Measurements from ENCODE around the gene INAVA.

Gene INAVA

DNA sequence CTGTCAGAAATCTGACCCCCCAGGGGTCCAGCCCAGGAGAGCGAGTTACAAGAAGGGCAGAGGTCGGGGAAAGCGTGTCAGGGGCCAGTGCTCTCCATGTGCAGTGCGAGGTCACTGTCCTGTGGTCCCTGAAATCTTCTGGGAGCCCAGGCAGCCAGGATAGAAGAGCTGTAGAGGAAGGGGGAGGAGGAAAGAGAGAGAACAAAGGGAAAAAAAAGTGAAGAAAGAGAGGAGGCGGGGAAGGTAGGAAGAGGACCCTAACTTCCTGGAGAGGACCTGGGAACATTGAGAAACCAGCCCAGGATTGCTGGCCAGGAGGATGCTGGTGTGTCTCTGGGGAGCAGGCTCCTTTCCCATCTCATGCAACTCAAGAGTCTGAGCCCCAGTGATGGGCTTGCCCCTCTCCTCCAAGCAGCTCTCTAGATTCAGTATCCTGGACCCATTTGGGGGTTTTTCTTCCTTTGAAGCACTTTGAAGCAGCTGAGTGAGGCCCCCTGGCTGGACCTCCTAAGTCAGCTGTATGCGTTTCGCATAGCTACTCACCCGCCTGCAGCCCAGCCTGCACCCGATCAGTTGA, 6.8 kb upstream of the INAVA start:
- TF ChIP-seq, protein P1, sequence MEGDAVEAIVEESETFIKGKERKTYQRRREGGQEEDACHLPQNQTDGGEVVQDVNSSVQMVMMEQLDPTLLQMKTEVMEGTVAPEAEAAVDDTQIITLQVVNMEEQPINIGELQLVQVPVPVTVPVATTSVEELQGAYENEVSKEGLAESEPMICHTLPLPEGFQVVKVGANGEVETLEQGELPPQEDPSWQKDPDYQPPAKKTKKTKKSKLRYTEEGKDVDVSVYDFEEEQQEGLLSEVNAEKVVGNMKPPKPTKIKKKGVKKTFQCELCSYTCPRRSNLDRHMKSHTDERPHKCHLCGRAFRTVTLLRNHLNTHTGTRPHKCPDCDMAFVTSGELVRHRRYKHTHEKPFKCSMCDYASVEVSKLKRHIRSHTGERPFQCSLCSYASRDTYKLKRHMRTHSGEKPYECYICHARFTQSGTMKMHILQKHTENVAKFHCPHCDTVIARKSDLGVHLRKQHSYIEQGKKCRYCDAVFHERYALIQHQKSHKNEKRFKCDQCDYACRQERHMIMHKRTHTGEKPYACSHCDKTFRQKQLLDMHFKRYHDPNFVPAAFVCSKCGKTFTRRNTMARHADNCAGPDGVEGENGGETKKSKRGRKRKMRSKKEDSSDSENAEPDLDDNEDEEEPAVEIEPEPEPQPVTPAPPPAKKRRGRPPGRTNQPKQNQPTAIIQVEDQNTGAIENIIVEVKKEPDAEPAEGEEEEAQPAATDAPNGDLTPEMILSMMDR (IDR thresholded peaks at IDR 0.05; ENCODE audit: low read depth, low read length), result no peak
- DNase-seq (ENCODE audit: extremely low read depth, low read depth), result no peak

DNA sequence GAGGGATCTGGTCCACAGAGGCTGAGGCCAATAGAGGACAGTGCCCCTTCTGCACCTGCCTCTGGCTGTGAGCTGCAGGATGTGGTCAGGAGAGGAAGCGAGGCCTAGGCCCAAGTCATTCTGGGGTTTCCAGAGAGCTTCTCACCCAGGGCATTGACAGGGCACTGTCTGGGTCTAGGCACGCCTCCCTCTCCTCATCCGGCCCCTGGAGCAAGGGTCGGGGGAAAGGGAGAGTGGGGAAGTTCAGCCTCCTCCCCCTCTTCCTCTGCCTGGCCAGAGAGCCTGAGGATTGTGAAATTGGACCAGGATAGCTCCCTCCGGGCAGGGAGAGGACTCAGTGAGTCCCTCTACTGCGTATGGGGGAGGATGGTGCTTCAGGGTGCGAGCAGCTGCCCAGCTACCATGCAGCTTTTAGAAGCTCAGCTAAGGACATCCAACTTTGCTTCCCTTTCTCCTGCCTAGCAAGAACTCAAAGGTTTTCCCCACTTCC, 6.3 kb upstream of the INAVA start:
- no peak for DNase-seq (ENCODE audit: extremely low read depth, low read depth)
- TF ChIP-seq, protein P1 (IDR thresholded peaks at IDR 0.05; ENCODE audit: low read depth, low read length), result no peak

DNA sequence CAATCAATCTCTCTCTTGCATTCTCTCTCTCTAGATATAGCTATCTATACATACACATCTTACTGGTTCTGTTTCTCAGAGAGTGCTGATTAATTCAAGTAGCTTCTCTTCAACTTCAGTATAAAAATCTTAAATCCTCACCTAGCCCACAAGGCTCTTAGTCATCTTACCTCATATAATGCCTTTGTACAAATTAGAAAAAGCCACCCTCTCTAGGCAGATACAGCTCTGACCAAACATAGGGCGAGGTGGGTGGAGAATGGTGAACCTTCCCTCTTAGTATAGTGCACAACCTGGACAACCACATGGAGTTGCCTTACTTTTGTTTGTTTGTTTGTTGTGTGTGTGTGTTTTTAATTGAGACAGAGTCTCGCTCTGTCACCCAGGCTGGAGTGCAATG, 5.1 kb upstream of the INAVA start:
- no peak for DNase-seq (ENCODE audit: extremely low read depth, low read depth)
- TF ChIP-seq, protein P1 (IDR thresholded peaks at IDR 0.05; ENCODE audit: low read depth, low read length), result no peak

DNA sequence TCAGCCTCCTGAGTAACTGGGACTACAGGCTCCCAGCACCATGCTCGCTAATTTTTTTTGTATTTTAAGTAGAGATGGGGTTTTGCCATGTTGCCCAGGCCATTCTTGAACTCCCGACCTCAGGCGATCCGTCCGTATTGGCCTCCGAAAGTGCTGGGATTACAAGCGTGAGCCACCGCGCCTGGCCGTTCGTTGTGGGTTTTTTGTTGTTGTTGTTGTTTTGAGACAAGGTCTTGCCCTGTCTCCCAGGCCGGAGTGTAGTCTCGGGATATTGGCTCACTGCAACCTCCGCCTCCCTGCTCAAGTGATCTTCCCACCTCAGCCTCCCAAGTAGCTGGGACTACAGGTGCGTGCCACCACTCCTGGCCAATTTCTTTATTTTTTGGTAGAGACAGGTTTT, 4.7 kb upstream of the INAVA start:
- TF ChIP-seq, protein P1 (IDR thresholded peaks at IDR 0.05; ENCODE audit: low read depth, low read length), result no peak
- no peak for DNase-seq (ENCODE audit: extremely low read depth, low read depth)

DNA sequence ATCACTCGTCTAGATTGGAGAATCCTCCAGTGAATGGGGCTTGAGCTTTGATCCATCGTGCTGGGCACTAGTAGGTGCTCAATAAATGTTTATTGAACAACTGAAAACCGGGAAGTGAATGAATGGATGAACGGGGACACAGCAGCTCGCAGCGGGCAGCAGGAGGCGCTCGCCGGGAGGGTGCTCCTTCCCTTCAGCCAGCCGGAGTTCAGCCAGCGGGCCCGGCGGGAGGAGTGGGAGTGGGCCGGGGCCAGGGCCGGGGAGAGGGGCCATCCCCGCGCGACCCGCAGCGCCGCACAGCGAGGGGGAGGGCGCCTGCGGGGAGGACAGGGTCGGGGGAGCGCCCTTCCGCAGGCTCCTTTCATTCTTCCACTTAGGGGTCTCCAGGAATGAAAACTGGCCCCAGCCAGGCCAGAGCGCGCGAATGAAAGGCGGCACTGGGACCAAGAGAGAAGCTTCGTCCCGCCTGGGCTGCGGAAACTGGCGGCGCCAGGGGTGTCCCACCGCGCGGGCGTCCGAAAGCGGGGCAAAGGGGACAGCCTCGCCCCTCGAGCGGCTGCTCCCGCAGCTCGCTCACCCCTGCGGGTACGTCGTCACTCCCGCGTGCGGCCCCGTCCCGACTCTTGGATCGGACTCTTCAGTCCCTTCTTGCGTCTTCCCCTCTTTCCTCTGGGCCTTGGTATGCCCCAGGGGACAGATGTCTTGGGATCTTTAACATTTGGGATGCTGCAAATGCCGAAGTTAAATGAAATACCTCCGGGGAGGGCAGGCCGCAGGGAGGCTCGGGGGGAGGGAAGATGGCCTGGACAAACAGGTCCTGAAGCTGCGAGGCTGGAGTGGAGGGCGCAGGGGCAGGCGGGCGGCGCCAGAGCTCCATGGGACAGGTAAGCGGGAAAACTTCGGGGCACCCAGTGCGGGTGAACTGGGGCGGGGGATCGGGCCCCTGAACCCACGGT, 3.6 kb upstream of the INAVA start:
- TF ChIP-seq, protein P1 (IDR thresholded peaks at IDR 0.05; ENCODE audit: low read depth, low read length), result peak; percentile 48
- no peak for DNase-seq (ENCODE audit: extremely low read depth, low read depth)

DNA sequence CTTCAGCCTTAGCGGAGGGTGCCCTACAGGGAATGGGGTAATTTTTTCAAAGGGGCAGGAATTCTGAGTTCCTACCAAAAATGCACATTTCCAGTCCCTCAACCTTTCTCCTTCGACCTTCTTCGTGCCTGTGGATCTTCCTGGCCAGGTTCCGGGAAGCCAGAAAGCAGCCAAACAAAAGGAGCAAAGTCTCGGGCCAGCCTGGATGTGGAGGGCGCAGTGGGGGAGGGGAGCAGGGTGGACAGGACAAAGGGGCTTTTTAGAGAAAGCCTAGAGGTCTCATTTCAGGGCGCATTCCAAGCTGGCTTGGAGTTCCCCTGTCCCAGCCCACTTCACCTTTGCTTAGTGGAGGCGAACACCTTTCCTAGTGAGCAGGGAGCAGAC, 2.9 kb upstream of the INAVA start:
- no peak for DNase-seq (ENCODE audit: extremely low read depth, low read depth)
- TF ChIP-seq, protein P1 (IDR thresholded peaks at IDR 0.05; ENCODE audit: low read depth, low read length), result no peak

DNA sequence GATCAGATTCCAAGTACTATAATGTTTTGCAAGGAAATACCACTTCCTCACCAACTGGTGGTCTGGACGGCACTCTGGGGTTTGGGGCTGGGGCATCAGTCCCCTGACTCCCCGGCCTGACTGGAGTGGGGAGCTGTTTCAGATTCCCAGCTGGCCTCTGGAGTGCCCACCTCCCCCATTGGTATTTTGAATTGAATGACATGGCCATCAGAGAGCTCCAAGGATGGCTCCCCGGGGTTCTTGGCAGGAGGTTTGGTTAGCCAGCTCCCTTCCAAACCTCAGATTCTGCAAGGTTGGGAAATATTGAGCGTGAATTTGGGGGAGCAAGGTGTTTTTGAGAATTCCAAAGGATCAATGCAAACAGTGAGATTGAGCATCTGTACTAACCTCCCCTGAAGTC, 2.2 kb upstream of the INAVA start:
- no peak for DNase-seq (ENCODE audit: extremely low read depth, low read depth)
- TF ChIP-seq, protein P1 (IDR thresholded peaks at IDR 0.05; ENCODE audit: low read depth, low read length), result no peak
